ENCODE data around the gene COX7B2. TPM values are rescaled to one million over a fixed set of nuclear protein-coding genes. Genes with fewer than 3 reads are reported as not detected.

COX7B2 gene
- total and polyA plus RNA-seq, 2 donors (not counting 1 experiment from before 2014, with no cell fraction given), result not detected

DNA sequence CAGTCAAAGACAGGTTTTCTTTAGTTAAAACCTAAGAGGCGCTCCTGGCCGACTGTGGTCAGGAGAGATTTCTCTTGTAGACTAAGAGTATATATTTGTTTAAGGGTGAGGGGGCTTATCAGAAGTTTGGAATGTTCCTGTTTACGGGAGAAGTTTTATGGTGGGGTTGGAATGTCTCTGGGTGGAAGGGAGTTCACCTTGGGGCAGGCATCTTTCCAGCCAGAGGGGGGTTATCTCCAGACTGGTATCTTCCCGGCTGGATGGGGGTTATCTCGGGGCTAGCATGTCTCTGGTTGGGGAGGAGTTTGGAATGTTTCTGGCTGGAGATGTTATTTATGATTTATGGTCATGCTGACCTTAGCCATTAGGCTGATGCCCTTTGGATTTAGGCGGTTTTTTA lies 116.0 kb downstream of the COX7B2 start:
- H3K4me1 ChIP-seq (ENCODE audit: control insufficient read depth in 2 of 2, insufficient read depth in 2 of 2, low read length in 2 of 2), result no peaks in the 10 kb centered on the region
- H3K9me3 ChIP-seq (ENCODE audit: control extremely low read depth in 1 of 3, control insufficient read depth in 2 of 3, insufficient read depth in 1 of 3, low read length in 2 of 3), result peaks cover 0 to 3% (median 0%) of the 10 kb centered on the region in 3 donors
- 87% methylated on average over 6 of the region's 6 CpGs for WGBS (ENCODE audit: insufficient coverage)
- no peaks in the 10 kb centered on the region for H3K27me3 Mint-ChIP-seq
- H3K27me3 ChIP-seq (replicated peaks in 1 of 4; ENCODE audit: control extremely low read depth in 1 of 4, control insufficient read depth in 3 of 4, insufficient read depth in 4 of 4, low read length in 3 of 4), result no peaks in the 10 kb centered on the region
- no peaks in the 10 kb centered on the region for H3K36me3 ChIP-seq (replicated peaks in 1 of 2; ENCODE audit: control extremely low read depth in 1 of 2, control insufficient read depth in 1 of 2, extremely low read depth in 1 of 2, insufficient read depth in 2 of 2, low read length in 1 of 2)
- ChIA-PET POLR2A (no interaction called here), CTCF (no interaction called here)
- H3K9me3 Mint-ChIP-seq (ENCODE audit: insufficient read depth), result peaks cover 4% of the 10 kb centered on the region
- no peak overlapping the region for H3K27ac Mint-ChIP-seq
- no peaks in the 10 kb centered on the region for H3K79me2 ChIP-seq (ENCODE audit: control insufficient read depth, insufficient read depth, low read length)
- H4K20me1 ChIP-seq (ENCODE audit: control insufficient read depth, insufficient read depth, low read length, poor library complexity, severe bottlenecking), result no peaks in the 10 kb centered on the region
- no peak overlapping the region for H2AFZ ChIP-seq (ENCODE audit: insufficient read depth, low read depth, low read length, poor library complexity, severe bottlenecking)
- no peak for DNase-seq
- intact Hi-C loops (cut with micrococcal nuclease), result no loop called here
- H3K4me2 ChIP-seq (replicated peaks; ENCODE audit: low read depth, low read length, poor library complexity, severe bottlenecking), result no peak overlapping the region
- no peak overlapping the region for H3K4me3 ChIP-seq (ENCODE audit: control extremely low read depth in 1 of 5, extremely low read depth in 1 of 5, insufficient read depth in 1 of 5, low read depth in 2 of 5, low read length in 4 of 5)
- ATAC-seq (ENCODE audit: low read depth), result no peak
- H3K4me3 Mint-ChIP-seq, result no peak overlapping the region
- H3K4me1 Mint-ChIP-seq, result no peaks in the 10 kb centered on the region
- no peak for TF ChIP-seq EZH2 (IDR thresholded peaks at IDR 0.05; ENCODE audit: borderline replicate concordance, insufficient read depth, low read depth, low read length, poor library complexity, severe bottlenecking)
- no peak overlapping the region for H3K27ac ChIP-seq (ENCODE audit: low read length in 2 of 2)
- H3K9ac ChIP-seq (ENCODE audit: low read length), result no peak overlapping the region

DNA sequence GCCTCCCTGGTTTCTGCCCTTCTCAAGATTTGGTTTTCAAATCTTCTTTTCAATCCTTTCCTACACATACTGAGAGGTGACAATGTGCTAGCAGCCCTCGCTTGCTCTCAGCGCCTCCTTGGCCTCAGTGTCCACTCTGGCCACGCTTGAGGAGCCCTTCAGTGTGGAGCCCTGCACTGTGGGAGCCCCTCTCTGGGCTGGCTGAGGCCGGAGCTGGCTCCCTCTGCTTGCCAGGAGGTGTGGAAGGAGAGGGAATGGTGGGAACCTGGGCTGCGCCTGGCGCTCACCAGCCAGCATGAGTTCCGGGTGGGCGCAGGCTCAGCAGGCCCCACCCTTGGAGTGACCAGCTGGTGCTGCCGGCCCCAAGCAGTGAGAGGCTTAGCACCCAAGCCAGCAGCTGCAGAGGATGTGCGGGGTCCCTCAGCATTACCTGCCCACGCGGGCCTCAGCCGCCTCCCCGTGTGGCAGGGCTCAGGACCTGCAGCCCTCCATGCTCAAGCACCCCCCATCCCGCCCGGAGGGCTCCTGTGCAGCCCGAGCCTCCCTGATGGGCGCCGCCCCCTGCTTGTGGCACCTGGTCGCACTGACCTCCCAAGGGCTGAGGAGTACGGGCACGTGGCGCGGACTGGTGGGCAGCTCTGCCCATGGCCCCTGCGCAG lies 127.5 kb downstream of the COX7B2 start:
- H3K79me2 ChIP-seq (ENCODE audit: control insufficient read depth, insufficient read depth, low read length), result no peaks in the 10 kb centered on the region
- TF ChIP-seq EZH2 (IDR thresholded peaks at IDR 0.05; ENCODE audit: borderline replicate concordance, insufficient read depth, low read depth, low read length, poor library complexity, severe bottlenecking), result no peak
- TF ChIP-seq, protein P1, sequence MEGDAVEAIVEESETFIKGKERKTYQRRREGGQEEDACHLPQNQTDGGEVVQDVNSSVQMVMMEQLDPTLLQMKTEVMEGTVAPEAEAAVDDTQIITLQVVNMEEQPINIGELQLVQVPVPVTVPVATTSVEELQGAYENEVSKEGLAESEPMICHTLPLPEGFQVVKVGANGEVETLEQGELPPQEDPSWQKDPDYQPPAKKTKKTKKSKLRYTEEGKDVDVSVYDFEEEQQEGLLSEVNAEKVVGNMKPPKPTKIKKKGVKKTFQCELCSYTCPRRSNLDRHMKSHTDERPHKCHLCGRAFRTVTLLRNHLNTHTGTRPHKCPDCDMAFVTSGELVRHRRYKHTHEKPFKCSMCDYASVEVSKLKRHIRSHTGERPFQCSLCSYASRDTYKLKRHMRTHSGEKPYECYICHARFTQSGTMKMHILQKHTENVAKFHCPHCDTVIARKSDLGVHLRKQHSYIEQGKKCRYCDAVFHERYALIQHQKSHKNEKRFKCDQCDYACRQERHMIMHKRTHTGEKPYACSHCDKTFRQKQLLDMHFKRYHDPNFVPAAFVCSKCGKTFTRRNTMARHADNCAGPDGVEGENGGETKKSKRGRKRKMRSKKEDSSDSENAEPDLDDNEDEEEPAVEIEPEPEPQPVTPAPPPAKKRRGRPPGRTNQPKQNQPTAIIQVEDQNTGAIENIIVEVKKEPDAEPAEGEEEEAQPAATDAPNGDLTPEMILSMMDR (IDR thresholded peaks at IDR 0.05), result no peak
- intact Hi-C loops (cut with micrococcal nuclease), result no loop called here
- H3K4me1 ChIP-seq (ENCODE audit: control insufficient read depth in 2 of 2, insufficient read depth in 2 of 2, low read length in 2 of 2), result no peaks in the 10 kb centered on the region
- H3K4me3 Mint-ChIP-seq, result no peak overlapping the region
- H3K4me2 ChIP-seq (replicated peaks; ENCODE audit: low read depth, low read length, poor library complexity, severe bottlenecking), result no peak overlapping the region
- no peaks in the 10 kb centered on the region for H3K27me3 ChIP-seq (replicated peaks in 1 of 4; ENCODE audit: control extremely low read depth in 1 of 4, control insufficient read depth in 3 of 4, insufficient read depth in 4 of 4, low read length in 3 of 4)
- no peak overlapping the region for H2AFZ ChIP-seq (ENCODE audit: insufficient read depth, low read depth, low read length, poor library complexity, severe bottlenecking)
- H3K4me3 ChIP-seq (ENCODE audit: control extremely low read depth in 1 of 5, extremely low read depth in 1 of 5, insufficient read depth in 1 of 5, low read depth in 2 of 5, low read length in 4 of 5), result no peak overlapping the region
- ATAC-seq (ENCODE audit: low read depth), result no peak
- H3K36me3 ChIP-seq (replicated peaks in 1 of 2; ENCODE audit: control extremely low read depth in 1 of 2, control insufficient read depth in 1 of 2, extremely low read depth in 1 of 2, insufficient read depth in 2 of 2, low read length in 1 of 2), result no peaks in the 10 kb centered on the region
- H3K9ac ChIP-seq (ENCODE audit: low read length), result no peak overlapping the region
- H3K27me3 Mint-ChIP-seq, result no peaks in the 10 kb centered on the region
- no peak for DNase-seq
- POLR2A ChIA-PET, result no interaction called here
- H3K4me1 Mint-ChIP-seq, result no peaks in the 10 kb centered on the region
- WGBS (ENCODE audit: insufficient coverage), result 97% methylated on average over 25 of the region's 25 CpGs
- H3K9me3 Mint-ChIP-seq (ENCODE audit: insufficient read depth), result no peaks in the 10 kb centered on the region
- H3K9me3 ChIP-seq (ENCODE audit: control extremely low read depth in 1 of 3, control insufficient read depth in 2 of 3, insufficient read depth in 1 of 3, low read length in 2 of 3), result peaks cover 0 to 15% (median 0%) of the 10 kb centered on the region in 3 donors
- no peak overlapping the region for H3K27ac ChIP-seq (ENCODE audit: low read length in 2 of 2)
- no peak overlapping the region for H3K27ac Mint-ChIP-seq
- no peaks in the 10 kb centered on the region for H4K20me1 ChIP-seq (ENCODE audit: control insufficient read depth, insufficient read depth, low read length, poor library complexity, severe bottlenecking)
- CTCF ChIA-PET, result no interaction called here

Data from B cell (primary cell).